A549 treated with DMSO at 1 μM for 4 hours (cell line): ENCODE data around the gene MXI1. TPM values are rescaled to one million over a fixed set of nuclear protein-coding genes. Genes with fewer than 3 reads are reported as not detected.

Experiments used
- total RNA-seq: library from RNA; stranded (reverse); fragments of 200-300 nt; extraction: Qiagen RNA extraction; gene quantifications from 5 replicates; pipeline ENCODE4 v1.2.3, GENCODE V29; 2022; ENCODE audit warnings: low read depth

MXI1 gene
- 4.8 to 7.8 TPM (median 7.6 TPM) in 5 replicates for total RNA-seq

DNA sequence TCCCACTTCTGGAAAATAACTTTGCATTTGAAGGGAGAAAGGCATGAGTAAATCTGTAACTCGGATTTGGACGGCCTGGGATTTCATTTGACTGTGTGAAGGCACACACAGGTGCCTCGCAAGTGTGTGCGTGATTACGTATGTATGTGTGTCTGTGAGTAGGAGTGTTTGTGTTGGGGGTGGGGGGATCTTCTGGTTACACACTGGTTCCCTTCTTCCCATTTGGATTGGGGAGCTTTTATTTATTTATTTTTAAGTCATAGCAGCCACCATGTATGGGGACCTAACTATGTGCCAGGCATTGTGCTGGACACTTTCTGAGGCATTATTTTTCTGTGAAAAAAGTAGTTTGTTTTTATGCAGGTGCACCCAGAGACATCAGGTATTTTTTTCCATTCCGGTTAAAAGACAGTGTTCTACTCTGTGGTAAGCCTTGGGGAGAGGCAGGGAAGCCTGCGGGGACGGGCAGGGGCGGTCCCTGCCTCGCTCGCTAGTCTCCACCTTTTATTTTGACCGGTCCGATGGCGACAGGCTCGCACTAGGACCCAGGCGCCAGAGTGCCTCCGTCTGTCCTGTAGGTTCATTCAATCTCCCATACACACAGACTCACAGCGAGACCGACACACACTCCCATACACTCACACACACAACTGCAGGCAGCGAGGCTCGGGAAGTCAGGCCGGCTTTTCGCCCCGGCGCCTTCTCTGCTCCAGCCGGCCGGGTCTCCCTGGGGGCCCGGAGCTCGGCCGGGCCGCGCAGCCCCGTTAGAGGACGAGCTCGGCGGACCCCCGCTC, at the start of gene MXI1:
Gene MXI1, plus strand, starts transcription at position 595 of the 794 bp plus-strand sequence. CDS start 204 bp downstream, outside the sequence.

DNA sequence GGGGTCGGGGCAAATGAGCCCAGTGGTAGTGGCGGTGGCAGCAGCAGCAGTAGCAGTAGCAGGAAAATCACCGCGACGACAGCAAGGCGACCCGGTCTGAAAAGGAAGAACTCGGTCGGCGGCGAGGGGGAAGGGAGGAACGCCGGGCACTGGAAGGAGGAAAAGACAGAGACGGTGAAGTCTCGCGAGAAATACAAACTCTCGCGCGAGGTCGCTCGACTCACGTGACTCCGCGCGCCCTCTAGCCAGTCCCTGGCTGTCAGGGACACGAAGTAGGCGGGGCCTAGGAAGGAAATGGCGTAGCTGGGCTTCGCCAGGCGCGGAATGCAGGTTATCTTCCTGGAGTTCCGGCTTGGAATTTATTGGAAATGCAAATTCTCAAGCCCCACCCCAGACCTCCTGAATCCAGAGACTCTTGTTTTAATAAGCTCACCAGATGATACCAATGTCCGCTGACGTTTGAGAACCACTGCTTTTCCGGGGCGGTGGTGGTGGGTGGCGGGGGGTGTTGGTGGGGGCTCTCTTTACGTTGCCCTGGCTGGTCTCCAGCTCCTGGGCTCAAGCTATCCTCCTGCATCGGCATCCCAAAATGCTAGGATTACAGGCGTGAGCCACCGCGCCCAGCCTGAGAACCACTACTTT, 97.5 kb downstream of the MXI1 start, which contains the start of gene SMNDC1:
Gene SMNDC1, minus strand, starts transcription at position 141 of the 642 bp plus-strand sequence. CDS start 1,333 bp downstream, outside the sequence.

Other genes with a start within 250 kb of the MXI1 start
- 4.6 to 12.3 TPM (median 6.3 TPM) in 5 replicates for gene ADD3, start 199.6 kb upstream of the MXI1 start, total RNA-seq
- gene SMNDC1, start 97.3 kb downstream of the MXI1 start, total RNA-seq = 45.1 to 57.7 TPM (median 50.5 TPM) in 5 replicates